MCF 10A (cell line): ENCODE data around the gene TCERG1. TPM values are rescaled to one million over a fixed set of nuclear protein-coding genes. Genes with fewer than 3 reads are reported as not detected.

Experiments
- BruUV-seq: library from RNA; stranded (reverse); fragments of 400-500 nt; replicated peaks from 2 replicates; lab custom pipeline; 2021; lab: Mats Ljungman, UMichigan
- CTCF ChIA-PET: fragments of 300-600 bp; sonication (Branson Sonifier 250); formaldehyde crosslinking; extraction: SDS; loops from one replicate; lab custom pipeline; 2021; ENCODE audit warnings: antibody characterized with exemption, inconsistent platforms; lab: Yijun Ruan, JAX
- POLR2A ChIA-PET: fragments of 300-600, 350-650 bp; sonication (Branson Sonifier 250); formaldehyde crosslinking; extraction: SDS; loops from one replicate; lab custom pipeline; 2020; ENCODE audit warnings: antibody characterized with exemption, inconsistent platforms; lab: Yijun Ruan, JAX
- DNase-seq: peaks from one replicate; pipeline ENCODE4 v3.0.0-alpha.2; 2018; ENCODE audit not compliant: unreplicated experiment
- H3K27ac Mint-ChIP-seq: one replicate; pipeline ENCODE4 v1.8.0; 2022; ENCODE audit warnings: mild to moderate bottlenecking, low read depth, mixed read lengths; ENCODE audit not compliant: unreplicated experiment
- H3K27me3 Mint-ChIP-seq: one replicate; pipeline ENCODE4 v1.8.0; 2022; ENCODE audit warnings: mixed read lengths; ENCODE audit not compliant: insufficient read depth, unreplicated experiment
- H3K36me3 Mint-ChIP-seq: one replicate; pipeline ENCODE4 v1.8.0; 2022; ENCODE audit warnings: mild to moderate bottlenecking, moderate library complexity, mixed read lengths; ENCODE audit not compliant: insufficient read depth, unreplicated experiment
- H3K4me1 Mint-ChIP-seq: one replicate; pipeline ENCODE4 v1.8.0; 2022; ENCODE audit warnings: mixed read lengths; ENCODE audit not compliant: insufficient read depth, unreplicated experiment
- H3K4me3 Mint-ChIP-seq: one replicate; pipeline ENCODE4 v1.8.0; 2022; ENCODE audit warnings: mild to moderate bottlenecking, moderate library complexity, mixed read lengths; ENCODE audit not compliant: unreplicated experiment
- H3K9me3 Mint-ChIP-seq: one replicate; pipeline ENCODE4 v1.8.0; 2022; ENCODE audit warnings: mixed read lengths; ENCODE audit not compliant: unreplicated experiment
- CTCF ChIP-seq: fragments of 200-600 bp; IDR thresholded peaks from one replicate; pipeline ENCODE4 v1.8.0; 2022; ENCODE audit warnings: antibody characterized with exemption, mild to moderate bottlenecking; ENCODE audit not compliant: unreplicated experiment
- intact Hi-C: fragments of 100-400 bp; cut with micrococcal nuclease; formaldehyde crosslinking; loops from 2 replicates; pipeline ENCODE4 v1.14.1; 2022
- total RNA-seq: library from RNA; stranded (reverse); gene quantifications from 2 replicates; pipeline ENCODE4 v1.2.3, GENCODE V29; 2022

Gene TCERG1
- total RNA-seq, 1 experiment from 2014 or later = 134 TPM

GRCh38 chr5:146440870-146441495, 6.2 kb upstream of the TCERG1 start:
- H3K27me3 Mint-ChIP-seq = no peaks in the 10 kb centered on the region
- BruUV-seq = no TSS peak
- DNase-seq = no peak
- ChIA-PET POLR2A (interaction anchor here (0.6 to 0.7 kb wide), 2 partner anchors 59 to 1431 kb away, joined by 3 to 4 read pairs; no protein-coding TSS in a partner anchor), CTCF (interaction anchor here (0.6 to 1.2 kb wide), 3 partner anchors 13 to 273 kb away, joined by 3 to 7 read pairs (median 4); no protein-coding TSS in a partner anchor)
- no peak for TF ChIP-seq CTCF
- peaks cover 4% of the 10 kb centered on the region for H3K36me3 Mint-ChIP-seq
- no peaks in the 10 kb centered on the region for H3K9me3 Mint-ChIP-seq
- H3K27ac Mint-ChIP-seq = no peak overlapping the region
- H3K4me3 Mint-ChIP-seq = no peak overlapping the region
- intact Hi-C loops = no loop called here
- H3K4me1 Mint-ChIP-seq = no peaks in the 10 kb centered on the region

GRCh38 chr5:146441896-146442295, 5.2 kb upstream of the TCERG1 start:
- H3K27ac Mint-ChIP-seq = no peak overlapping the region
- intact Hi-C loops = no loop called here
- TF ChIP-seq CTCF = no peak
- no peaks in the 10 kb centered on the region for H3K9me3 Mint-ChIP-seq
- ChIA-PET CTCF (interaction anchor here (1.6 to 6.3 kb wide), 2 partner anchors 9 to 14 kb away, joined by 5 to 47 read pairs; no protein-coding TSS in a partner anchor), POLR2A (interaction anchor here (0.6 to 1.7 kb wide), 2 partner anchors 8 to 1250 kb away, joined by 3 to 4 read pairs; no protein-coding TSS in a partner anchor)
- DNase-seq = no peak
- H3K4me1 Mint-ChIP-seq = no peaks in the 10 kb centered on the region
- no peak overlapping the region for H3K4me3 Mint-ChIP-seq
- no TSS peak for BruUV-seq
- H3K36me3 Mint-ChIP-seq = peaks cover 6% of the 10 kb centered on the region
- no peaks in the 10 kb centered on the region for H3K27me3 Mint-ChIP-seq

- H3K4me1 Mint-ChIP-seq = peaks cover 36% of the 10 kb centered on the region
- peak overlapping the region; percentile 99 for H3K27ac Mint-ChIP-seq
- intact Hi-C loops = no loop called here
- H3K36me3 Mint-ChIP-seq = peaks cover 19% of the 10 kb centered on the region
- TSS peak; percentile 72 for BruUV-seq
- H3K4me3 Mint-ChIP-seq = peak overlapping the region; percentile 97
- DNase-seq = peak; percentile 70
- POLR2A ChIA-PET = interaction anchor here (0.7 to 2.0 kb wide), 13 partner anchors 12 to 1007 kb away, joined by 3 to 10 read pairs (median 4); partner anchors contain the start of gene RBM27
- no peaks in the 10 kb centered on the region for H3K27me3 Mint-ChIP-seq
- CTCF ChIA-PET = interaction anchor here (0.7 to 6.3 kb wide), 15 partner anchors 10 to 1148 kb away, joined by 3 to 47 read pairs (median 4); no protein-coding TSS in a partner anchor
- no peak for TF ChIP-seq CTCF
- H3K9me3 Mint-ChIP-seq = no peaks in the 10 kb centered on the region
These were observed 724 bp downstream of the TCERG1 start for GRCh38 chr5:146447734-146448380.
